ENCODE data around the gene VAC14. TPM values are rescaled to one million over a fixed set of nuclear protein-coding genes. Genes with fewer than 3 reads are reported as not detected.

VAC14 gene
- total RNA-seq, 1 donor from 2014 or later, result 21.0 TPM

- no peak overlapping the region for H3K4me3 ChIP-seq
- H3K27me3 ChIP-seq (ENCODE audit: low read depth), result no peaks in the 10 kb centered on the region
- no peaks in the 10 kb centered on the region for H3K36me3 ChIP-seq
- intact Hi-C loops (cut with micrococcal nuclease), result no loop called here
- no peak for TF ChIP-seq CTCF (IDR thresholded peaks at IDR 0.05; ENCODE audit: borderline replicate concordance)
- H3K9me3 ChIP-seq (replicated peaks), result no peaks in the 10 kb centered on the region
- H3K27ac ChIP-seq (replicated peaks), result peak overlapping the region; percentile 82
- DNase-seq, result no peak
- peaks cover 83% of the 10 kb centered on the region for H3K4me1 ChIP-seq
Measured at GRCh38 chr16:70703835-70704381, 97.0 kb downstream of the VAC14 start.

GRCh38 chr16:70703041-70703834 lies 97.7 kb downstream of the VAC14 start:
- Histone ChIP-seq H3K4me1 (peaks cover 83% of the 10 kb centered on the region), H3K9me3 (replicated peaks) (no peaks in the 10 kb centered on the region), H3K27me3 (ENCODE audit: low read depth) (no peaks in the 10 kb centered on the region), H3K27ac (replicated peaks) (peak overlapping the region; percentile 82), H3K36me3 (no peaks in the 10 kb centered on the region), H3K4me3 (no peak overlapping the region)
- peak; percentile 49 for TF ChIP-seq CTCF (IDR thresholded peaks at IDR 0.05; ENCODE audit: borderline replicate concordance)
- peak; percentile 52 for DNase-seq
- intact Hi-C loops (cut with micrococcal nuclease), result no loop called here

GRCh38 chr16:70702624-70703023 lies 98.3 kb downstream of the VAC14 start:
- Histone ChIP-seq H3K36me3 (no peaks in the 10 kb centered on the region), H3K27me3 (ENCODE audit: low read depth) (no peaks in the 10 kb centered on the region), H3K4me1 (peaks cover 85% of the 10 kb centered on the region), H3K4me3 (no peak overlapping the region), H3K27ac (replicated peaks) (peak overlapping the region; percentile 82), H3K9me3 (replicated peaks) (no peaks in the 10 kb centered on the region)
- TF ChIP-seq CTCF (IDR thresholded peaks at IDR 0.05; ENCODE audit: borderline replicate concordance), result no peak
- intact Hi-C loops (cut with micrococcal nuclease), result no loop called here
- DNase-seq, result no peak

- DNase-seq, result no peak
- H3K27me3 ChIP-seq (ENCODE audit: low read depth), result no peaks in the 10 kb centered on the region
- peaks cover 85% of the 10 kb centered on the region for H3K4me1 ChIP-seq
- no peaks in the 10 kb centered on the region for H3K36me3 ChIP-seq
- intact Hi-C loops (cut with micrococcal nuclease), result no loop called here
- peak overlapping the region; percentile 82 for H3K27ac ChIP-seq (replicated peaks)
- TF ChIP-seq CTCF (IDR thresholded peaks at IDR 0.05; ENCODE audit: borderline replicate concordance), result no peak
- no peaks in the 10 kb centered on the region for H3K9me3 ChIP-seq (replicated peaks)
- H3K4me3 ChIP-seq, result no peak overlapping the region
Measured at GRCh38 chr16:70701998-70702397, 99.0 kb downstream of the VAC14 start.

GRCh38 chr16:70701596-70701995 lies 99.4 kb downstream of the VAC14 start:
- DNase-seq, result no peak
- intact Hi-C loops (cut with micrococcal nuclease), result no loop called here
- Histone ChIP-seq H3K4me1 (peaks cover 85% of the 10 kb centered on the region), H3K4me3 (no peak overlapping the region), H3K27ac (replicated peaks) (peak overlapping the region; percentile 5), H3K36me3 (no peaks in the 10 kb centered on the region), H3K27me3 (ENCODE audit: low read depth) (no peaks in the 10 kb centered on the region), H3K9me3 (replicated peaks) (no peaks in the 10 kb centered on the region)
- TF ChIP-seq CTCF (IDR thresholded peaks at IDR 0.05; ENCODE audit: borderline replicate concordance), result no peak
